HEK293T (cell line): ENCODE data around the gene PFDN1.
"Not testable (repeated sequence)": the region's sequence is repeated elsewhere in the genome, so short reads cannot be mapped to it uniquely, and the experiment has no call there.

Experiments used
- CTCF ChIA-PET: fragments of 350-600 bp; formaldehyde crosslinking; extraction: SDS; loops from one replicate; lab custom pipeline; 2021; ENCODE audit warnings: antibody characterized with exemption, inconsistent platforms; lab: Yijun Ruan, JAX
- POLR2A ChIA-PET: fragments of 350-600 bp; formaldehyde crosslinking; extraction: SDS; loops from one replicate; lab custom pipeline; 2020; ENCODE audit warnings: antibody characterized with exemption, inconsistent platforms; lab: Yijun Ruan, JAX
- DNase-seq: peaks from one replicate; pipeline ENCODE4 v3.0.0; 2012; ENCODE audit warnings: mixed read lengths; ENCODE audit errors: extremely low spot score
- ARNT ChIP-seq: fragments of 450-650 bp; IDR thresholded peaks from 2 replicates; pipeline ENCODE4 v1.6.1; 2017; ENCODE audit warnings: mild to moderate bottlenecking
- BHLHE40 ChIP-seq: fragments of 450-650 bp; IDR thresholded peaks from 2 replicates; pipeline ENCODE4 v1.6.1; 2016; ENCODE audit warnings: mild to moderate bottlenecking, moderate library complexity, borderline replicate concordance
- CTBP1 ChIP-seq: fragments of 450-650 bp; IDR thresholded peaks from 2 replicates; pipeline ENCODE4 v1.6.1; 2016; ENCODE audit warnings: borderline replicate concordance
- ELF4 ChIP-seq: fragments of 450-650 bp; IDR thresholded peaks from 2 replicates; pipeline ENCODE4 v1.6.1; 2017; ENCODE audit warnings: antibody characterized with exemption
- FOXA1 ChIP-seq: fragments of 450-650 bp; IDR thresholded peaks from 2 replicates; pipeline ENCODE4 v1.6.1; 2016; ENCODE audit warnings: mild to moderate bottlenecking
- FOXK2 ChIP-seq: fragments of 450-650 bp; IDR thresholded peaks from 2 replicates; pipeline ENCODE4 v1.6.1; 2016; ENCODE audit warnings: mild to moderate bottlenecking
- FOXM1 ChIP-seq: fragments of 450-650 bp; IDR thresholded peaks from 2 replicates; pipeline ENCODE4 v1.6.1; 2017; ENCODE audit warnings: mild to moderate bottlenecking, borderline replicate concordance
- HDGF ChIP-seq: fragments of 450-650 bp; IDR thresholded peaks from 2 replicates; pipeline ENCODE4 v1.6.1; 2017; ENCODE audit warnings: antibody characterized with exemption, borderline replicate concordance
- L3MBTL2 ChIP-seq: fragments of 450-650 bp; conservative IDR thresholded peaks from 2 replicates; pipeline ENCODE4 v1.6.1; 2016; ENCODE audit warnings: mild to moderate bottlenecking
- LEF1 ChIP-seq: fragments of 450-650 bp; IDR thresholded peaks from 2 replicates; pipeline ENCODE4 v1.6.1; 2017; ENCODE audit warnings: mild to moderate bottlenecking, borderline replicate concordance
- NFRKB ChIP-seq: fragments of 450-650 bp; IDR thresholded peaks from 2 replicates; pipeline ENCODE4 v1.6.1; 2016; ENCODE audit warnings: mild to moderate bottlenecking, moderate library complexity
- SP1 ChIP-seq: fragments of 450-650 bp; IDR thresholded peaks from 2 replicates; pipeline ENCODE4 v1.6.1; 2017
- SUZ12 ChIP-seq: fragments of 450-650 bp; IDR thresholded peaks from 2 replicates; pipeline ENCODE4 v1.6.1; 2016; ENCODE audit warnings: mild to moderate bottlenecking
- TARDBP ChIP-seq: fragments of 450-650 bp; IDR thresholded peaks from 2 replicates; pipeline ENCODE4 v1.6.1; 2016
- ZNF384 ChIP-seq: fragments of 450-650 bp; IDR thresholded peaks from 2 replicates; pipeline ENCODE4 v1.6.1; 2016
- TF ChIP-seq, protein P1 (sequence below): fragments of 450-650 bp; IDR thresholded peaks from 2 replicates; pipeline ENCODE4 v1.6.1; 2016

PFDN1 gene

DNA sequence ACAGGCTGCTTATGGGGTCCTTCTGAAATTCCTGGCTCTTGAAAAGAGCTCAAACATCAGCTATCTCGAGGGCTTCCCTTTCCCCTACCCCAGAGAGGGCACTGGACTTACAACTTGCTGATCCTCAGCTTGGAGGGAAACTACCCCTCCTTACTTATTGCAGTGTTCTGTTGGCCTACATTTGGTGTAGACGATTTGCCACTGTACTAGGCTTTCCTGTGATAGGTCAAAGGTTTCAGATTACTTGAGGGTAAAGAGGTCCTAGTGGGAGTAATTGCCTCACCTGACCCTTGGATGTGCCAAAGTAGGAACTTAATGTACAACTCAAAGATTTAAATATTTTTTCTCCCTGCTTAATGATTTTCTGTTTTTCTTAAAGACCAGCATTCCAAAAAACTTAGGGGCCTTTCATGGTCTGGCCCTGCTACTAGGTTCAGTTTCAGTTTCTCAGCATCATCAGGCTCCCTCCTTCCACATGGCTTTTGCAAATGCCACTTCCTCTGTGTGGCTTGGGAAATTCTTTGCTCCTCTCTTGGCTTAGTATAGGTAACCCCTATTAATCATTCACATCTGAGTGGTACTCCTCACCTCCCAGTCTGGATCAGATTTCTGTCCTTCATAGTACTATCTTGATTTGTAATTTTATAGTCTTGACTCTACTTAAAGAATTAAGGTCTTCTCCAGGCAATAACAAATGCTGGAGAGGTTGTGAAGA, 95.5 kb downstream of the PFDN1 start:
- TF ChIP-seq NFRKB = no peak
- no peak for TF ChIP-seq ELF4
- no peak for TF ChIP-seq SUZ12
- TF ChIP-seq SP1 = no peak
- TF ChIP-seq HDGF = no peak
- no peak for TF ChIP-seq FOXK2
- TF ChIP-seq, protein P1, sequence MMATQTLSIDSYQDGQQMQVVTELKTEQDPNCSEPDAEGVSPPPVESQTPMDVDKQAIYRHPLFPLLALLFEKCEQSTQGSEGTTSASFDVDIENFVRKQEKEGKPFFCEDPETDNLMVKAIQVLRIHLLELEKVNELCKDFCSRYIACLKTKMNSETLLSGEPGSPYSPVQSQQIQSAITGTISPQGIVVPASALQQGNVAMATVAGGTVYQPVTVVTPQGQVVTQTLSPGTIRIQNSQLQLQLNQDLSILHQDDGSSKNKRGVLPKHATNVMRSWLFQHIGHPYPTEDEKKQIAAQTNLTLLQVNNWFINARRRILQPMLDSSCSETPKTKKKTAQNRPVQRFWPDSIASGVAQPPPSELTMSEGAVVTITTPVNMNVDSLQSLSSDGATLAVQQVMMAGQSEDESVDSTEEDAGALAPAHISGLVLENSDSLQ = no peak
- TF ChIP-seq BHLHE40 = no peak
- TF ChIP-seq FOXA1 = no peak
- TF ChIP-seq L3MBTL2 = no peak
- TF ChIP-seq LEF1 = no peak
- no peak for TF ChIP-seq ZNF384
- no peak for TF ChIP-seq ARNT
- no peak for TF ChIP-seq FOXM1
- TF ChIP-seq CTBP1 = no peak
- TF ChIP-seq TARDBP = no peak
- DNase-seq = no peak
- POLR2A ChIA-PET = no interaction called here
- CTCF ChIA-PET = interaction anchor here (0.6 to 1.5 kb wide), 3 partner anchors 9 to 648 kb away, joined by 3 to 4 read pairs (median 3); partner anchors contain the start of gene HBEGF

DNA sequence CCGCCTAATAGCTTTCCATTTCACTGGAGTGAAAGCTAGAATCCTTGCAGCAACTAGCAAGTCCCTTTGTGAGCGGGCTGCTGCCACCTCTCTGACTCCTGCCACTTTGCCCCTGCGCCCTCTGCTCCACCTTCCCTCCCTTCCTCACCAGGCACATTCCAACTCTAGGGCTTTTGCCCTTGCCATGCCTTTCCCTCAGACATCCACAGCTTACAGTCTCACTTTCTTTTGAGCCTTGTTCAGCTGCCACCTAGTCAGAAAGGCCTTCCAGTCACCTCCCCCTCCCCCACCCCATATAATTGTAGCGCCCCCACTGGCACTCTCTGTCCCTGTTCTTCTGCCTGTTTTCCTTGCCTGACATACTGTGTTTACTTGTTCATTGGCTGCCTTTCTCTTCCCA, 96.9 kb downstream of the PFDN1 start:
- TF ChIP-seq SUZ12 (no peak), ARNT (no peak), FOXA1 (no peak), HDGF (no peak)
- ChIA-PET CTCF (interaction anchor here (0.6 to 1.5 kb wide), 6 partner anchors 13 to 151 kb away, joined by 3 to 6 read pairs (median 4); partner anchors contain the start of gene HBEGF), POLR2A (interaction anchor here (1.4 kb wide), 1 partner anchor 9 kb away, joined by 3 read pairs; no protein-coding TSS in a partner anchor)
- no peak for DNase-seq

DNA sequence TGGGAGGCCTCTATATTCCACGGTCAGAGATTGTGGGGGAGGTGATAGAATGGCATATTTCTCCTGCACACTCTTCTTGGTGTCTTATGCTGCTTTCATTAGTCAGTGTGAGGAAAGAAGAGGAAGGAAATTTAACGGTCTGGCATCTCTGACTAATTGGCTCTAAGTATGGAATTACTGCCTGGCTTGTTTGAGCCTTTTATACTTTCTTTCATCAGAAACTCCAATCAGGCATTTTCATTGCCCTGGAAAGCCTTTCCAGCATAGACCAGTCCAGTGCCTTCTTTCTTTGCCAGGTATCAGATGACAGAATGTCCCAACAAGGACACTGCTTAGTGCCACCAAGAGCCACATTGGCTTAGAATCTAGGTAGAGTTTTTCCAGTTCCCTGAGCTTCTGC, 97.7 kb downstream of the PFDN1 start:
- ChIA-PET POLR2A (no interaction called here), CTCF (interaction anchor here (0.6 to 1.4 kb wide), 2 partner anchors 15 to 150 kb away, joined by 4 read pairs; no protein-coding TSS in a partner anchor)
- no peak for TF ChIP-seq FOXA1
- no peak for TF ChIP-seq TARDBP
- no peak for TF ChIP-seq BHLHE40
- TF ChIP-seq ZNF384 = no peak
- TF ChIP-seq LEF1 = no peak
- TF ChIP-seq FOXM1 = no peak
- no peak for TF ChIP-seq SUZ12
- no peak for TF ChIP-seq SP1
- TF ChIP-seq ARNT = no peak
- TF ChIP-seq ELF4 = no peak
- TF ChIP-seq CTBP1 = no peak
- TF ChIP-seq FOXK2 = no peak
- TF ChIP-seq NFRKB = no peak
- TF ChIP-seq L3MBTL2 = no peak
- TF ChIP-seq HDGF = no peak
- TF ChIP-seq, protein P1 = no peak
- no peak for DNase-seq

- POLR2A ChIA-PET = no interaction called here
- CTCF ChIA-PET = no interaction called here
- no peak for DNase-seq
- TF ChIP-seq L3MBTL2 = no peak
- TF ChIP-seq FOXA1 = no peak
- TF ChIP-seq FOXK2 = no peak
- TF ChIP-seq ZNF384 = no peak
- TF ChIP-seq HDGF = no peak
- TF ChIP-seq TARDBP = no peak
Observed at GRCh38 chr5:140202610-140203009, 100.3 kb downstream of the PFDN1 start.

GRCh38 chr5:140202078-140202477, 100.8 kb downstream of the PFDN1 start:
- no peak for TF ChIP-seq BHLHE40
- TF ChIP-seq FOXA1 = no peak
- TF ChIP-seq, protein P1 = no peak
- no peak for TF ChIP-seq HDGF
- TF ChIP-seq TARDBP = no peak
- TF ChIP-seq NFRKB = no peak
- TF ChIP-seq ARNT = no peak
- TF ChIP-seq ELF4 = no peak
- TF ChIP-seq LEF1 = no peak
- no peak for TF ChIP-seq L3MBTL2
- no peak for TF ChIP-seq CTBP1
- TF ChIP-seq ZNF384 = no peak
- TF ChIP-seq SUZ12 = no peak
- no peak for TF ChIP-seq FOXK2
- TF ChIP-seq SP1 = no peak
- ChIA-PET CTCF (no interaction called here), POLR2A (no interaction called here)
- no peak for DNase-seq

DNA sequence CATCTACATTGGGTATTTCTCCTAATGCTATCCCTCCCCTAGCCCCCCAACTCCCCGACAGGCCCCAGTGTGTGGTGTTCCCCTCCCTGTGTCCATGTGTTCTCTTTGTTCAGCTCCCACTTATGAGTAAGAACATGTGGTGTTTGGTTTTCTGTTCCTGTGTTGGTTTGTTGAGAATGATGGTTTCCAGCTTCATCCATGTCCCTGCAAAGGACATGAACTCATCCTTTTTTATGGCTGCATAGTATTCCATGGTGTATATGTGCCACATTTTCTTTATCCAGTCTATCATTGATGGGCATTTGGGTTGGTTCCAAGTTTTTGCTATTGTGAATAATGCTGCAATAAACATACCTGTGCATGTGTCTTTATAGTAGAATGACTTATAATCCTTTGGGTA, 104.0 kb downstream of the PFDN1 start:
- CTCF ChIA-PET, POLR2A ChIA-PET, DNase-seq: not testable (repeated sequence)
